ENCODE data around the gene GMPR2. TPM values are rescaled to one million over a fixed set of nuclear protein-coding genes. Genes with fewer than 3 reads are reported as not detected.
"Not testable (repeated sequence)": the region's sequence is repeated elsewhere in the genome, so short reads cannot be mapped to it uniquely, and the experiment has no call there.

GMPR2 gene
- total RNA-seq, 1 donor from 2014 or later, result 58.0 TPM

- intact Hi-C loops (cut with micrococcal nuclease), result loop anchor here (5.0 kb wide), 1 partner anchor 647 kb away; the partner anchor contains the start of gene ZFHX2
Observed at GRCh38 chr14:24198814-24199524, 33.8 kb upstream of the GMPR2 start.

- intact Hi-C loops (cut with micrococcal nuclease), result not testable (repeated sequence)
Observed at GRCh38 chr14:24202538-24202937, 30.2 kb upstream of the GMPR2 start.

GRCh38 chr14:24203249-24203886 lies 29.4 kb upstream of the GMPR2 start:
- intact Hi-C loops (cut with micrococcal nuclease), result not testable (repeated sequence)

- intact Hi-C loops (cut with micrococcal nuclease), result no loop called here
Observed at GRCh38 chr14:24204163-24205146, 28.3 kb upstream of the GMPR2 start.

GRCh38 chr14:24206260-24207103 lies 26.2 kb upstream of the GMPR2 start:
- intact Hi-C loops (cut with micrococcal nuclease), result no loop called here

GRCh38 chr14:24207104-24207551 lies 25.6 kb upstream of the GMPR2 start:
- intact Hi-C loops (cut with micrococcal nuclease), result no loop called here

GRCh38 chr14:24207625-24208024 lies 25.1 kb upstream of the GMPR2 start:
- intact Hi-C loops (cut with micrococcal nuclease), result no loop called here

GRCh38 chr14:24211311-24211710 lies 21.4 kb upstream of the GMPR2 start:
- intact Hi-C loops (cut with micrococcal nuclease), result loop anchor here (5.0 to 10.0 kb wide), 2 partner anchors 463 to 889 kb away; partner anchors contain the start of gene PABPN1

- intact Hi-C loops (cut with micrococcal nuclease), result loop anchor here (1.0 to 10.0 kb wide), 11 partner anchors 18 to 891 kb away; partner anchors contain the start of genes DCAF11, DHRS1, EMC9 and IPO4
Observed at GRCh38 chr14:24212924-24213865, 19.5 kb upstream of the GMPR2 start, which contains the start of gene CHMP4A. TSS of gene CHMP4A (minus strand) at chr14:24213488. CDS start at chr14:24213439, 49 bp downstream.

- intact Hi-C loops (cut with micrococcal nuclease), result loop anchor here (1.0 to 10.0 kb wide), 11 partner anchors 19 to 892 kb away; partner anchors contain the start of genes DCAF11, DHRS1, EMC9 and IPO4
Observed at GRCh38 chr14:24213866-24214662, 18.7 kb upstream of the GMPR2 start.

GRCh38 chr14:24215495-24216344 lies 17.0 kb upstream of the GMPR2 start, which contains the start of gene MDP1:
TSS of gene MDP1 (minus strand) at chr14:24216066. CDS start at chr14:24215955, 111 bp downstream.
- intact Hi-C loops (cut with micrococcal nuclease), result loop anchor here (1.0 to 10.0 kb wide), 8 partner anchors 17 to 459 kb away; partner anchors contain the start of genes GMPR2, NEDD8, RABGGTA and RNF31

GRCh38 chr14:24216345-24216699 lies 16.4 kb upstream of the GMPR2 start:
- intact Hi-C loops (cut with micrococcal nuclease), result loop anchor here (1.0 to 10.0 kb wide), 8 partner anchors 16 to 458 kb away; partner anchors contain the start of genes GMPR2, NEDD8, RABGGTA and RNF31

- intact Hi-C loops (cut with micrococcal nuclease), result loop anchor here (1.0 to 10.0 kb wide), 8 partner anchors 15 to 458 kb away; partner anchors contain the start of genes GMPR2, NEDD8, RABGGTA and RNF31
Observed at GRCh38 chr14:24216876-24217275, 15.9 kb upstream of the GMPR2 start.

- intact Hi-C loops (cut with micrococcal nuclease), result loop anchor here (10.0 kb wide), 1 partner anchor 456 kb away; no protein-coding TSS in a partner anchor
Observed at GRCh38 chr14:24219080-24219479, 13.6 kb upstream of the GMPR2 start.

- intact Hi-C loops (cut with micrococcal nuclease), result loop anchor here (10.0 kb wide), 1 partner anchor 455 kb away; no protein-coding TSS in a partner anchor
Observed at GRCh38 chr14:24219521-24219920, 13.2 kb upstream of the GMPR2 start.

GRCh38 chr14:24222987-24223386 lies 9.7 kb upstream of the GMPR2 start:
- intact Hi-C loops (cut with micrococcal nuclease), result not testable (repeated sequence)

GRCh38 chr14:24224618-24225071 lies 8.1 kb upstream of the GMPR2 start:
- intact Hi-C loops (cut with micrococcal nuclease), result no loop called here

All from T-helper 1 cell treated with Interleukin-12 subunit alpha and Interleukin-12 subunit beta and Interleukin-4 antibody, amounts not matched to agents 30 ng/mL and 1 ng/mL, for 36 hours (primary cell).